ENCODE results near the gene CBX4. TPM values are rescaled to one million over a fixed set of nuclear protein-coding genes. Genes with fewer than 3 reads are reported as not detected.

The CBX4 gene
- polyA plus RNA-seq, 1 of the 3 experiments (the other 2 are of a cell fraction), result 21.9 TPM

DNA sequence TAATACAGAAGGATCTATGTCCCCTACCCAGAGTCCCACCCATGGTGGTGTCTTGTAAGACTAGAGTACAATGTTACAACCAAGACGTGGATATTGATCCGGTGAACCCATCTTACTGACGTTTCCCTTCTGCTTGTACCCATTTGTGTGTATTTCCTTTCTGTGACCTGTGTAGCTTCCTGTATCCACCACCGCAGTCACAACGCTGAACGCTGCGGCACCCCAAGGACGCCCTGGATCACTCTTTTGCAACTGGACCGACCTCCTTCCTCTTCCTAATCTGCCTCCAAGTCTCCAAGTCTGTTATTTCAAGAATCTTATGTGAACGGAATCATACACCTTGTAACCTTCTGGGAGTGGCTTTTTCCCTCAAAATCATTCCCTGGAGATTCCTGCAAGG lies 33.5 kb upstream of the CBX4 start:
- CTCF ChIA-PET, result interaction anchor here (0.7 to 5.1 kb wide), 10 partner anchors 14 to 133 kb away, joined by 3 to 79 read pairs (median 6); no protein-coding TSS in a partner anchor
- TF ChIP-seq RAD21 (IDR thresholded peaks at IDR 0.05; ENCODE audit: low read length), result no peak
- no peak for TF ChIP-seq RXRA (IDR thresholded peaks at IDR 0.05; ENCODE audit: borderline replicate concordance, low read depth)
- no peak for TF ChIP-seq TEAD4 (IDR thresholded peaks at IDR 0.05; ENCODE audit: borderline replicate concordance, insufficient read depth)
- TF ChIP-seq NRF1 (IDR thresholded peaks at IDR 0.05; ENCODE audit: low read depth, low read length), result no peak
- no peak for TF ChIP-seq USF1 (IDR thresholded peaks at IDR 0.05; ENCODE audit: borderline replicate concordance, low read depth)
- no peak for TF ChIP-seq MEF2A (IDR thresholded peaks at IDR 0.05; ENCODE audit: borderline replicate concordance, low read depth)
- TF ChIP-seq MXI1 (IDR thresholded peaks at IDR 0.05; ENCODE audit: low read depth, low read length), result no peak
- TF ChIP-seq RFX5 (IDR thresholded peaks at IDR 0.05; ENCODE audit: low read length), result no peak
- no peak for TF ChIP-seq POLR2AphosphoS5 (IDR thresholded peaks at IDR 0.05; ENCODE audit: low read depth, low read length)
- TF ChIP-seq REST (IDR thresholded peaks at IDR 0.05; ENCODE audit: low read depth, low read length), result no peak
- no peak for TF ChIP-seq JUND (IDR thresholded peaks at IDR 0.05)
- TF ChIP-seq TAF1 (IDR thresholded peaks at IDR 0.05; ENCODE audit: borderline replicate concordance, low read depth, low read length), result no peak
- no peak for TF ChIP-seq ELF1 (IDR thresholded peaks at IDR 0.05)
- TF ChIP-seq, protein P1, sequence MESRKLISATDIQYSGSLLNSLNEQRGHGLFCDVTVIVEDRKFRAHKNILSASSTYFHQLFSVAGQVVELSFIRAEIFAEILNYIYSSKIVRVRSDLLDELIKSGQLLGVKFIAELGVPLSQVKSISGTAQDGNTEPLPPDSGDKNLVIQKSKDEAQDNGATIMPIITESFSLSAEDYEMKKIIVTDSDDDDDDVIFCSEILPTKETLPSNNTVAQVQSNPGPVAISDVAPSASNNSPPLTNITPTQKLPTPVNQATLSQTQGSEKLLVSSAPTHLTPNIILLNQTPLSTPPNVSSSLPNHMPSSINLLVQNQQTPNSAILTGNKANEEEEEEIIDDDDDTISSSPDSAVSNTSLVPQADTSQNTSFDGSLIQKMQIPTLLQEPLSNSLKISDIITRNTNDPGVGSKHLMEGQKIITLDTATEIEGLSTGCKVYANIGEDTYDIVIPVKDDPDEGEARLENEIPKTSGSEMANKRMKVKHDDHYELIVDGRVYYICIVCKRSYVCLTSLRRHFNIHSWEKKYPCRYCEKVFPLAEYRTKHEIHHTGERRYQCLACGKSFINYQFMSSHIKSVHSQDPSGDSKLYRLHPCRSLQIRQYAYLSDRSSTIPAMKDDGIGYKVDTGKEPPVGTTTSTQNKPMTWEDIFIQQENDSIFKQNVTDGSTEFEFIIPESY (IDR thresholded peaks at IDR 0.05; ENCODE audit: borderline replicate concordance, low read depth), result no peak
- no peak for TF ChIP-seq PBX3 (IDR thresholded peaks at IDR 0.05)
- no peak for TF ChIP-seq NFIC (IDR thresholded peaks at IDR 0.05; ENCODE audit: borderline replicate concordance)
- TF ChIP-seq USF2 (IDR thresholded peaks at IDR 0.05; ENCODE audit: borderline replicate concordance, low read depth, low read length), result no peak
- TF ChIP-seq YY1 (IDR thresholded peaks at IDR 0.05; ENCODE audit: low read depth), result no peak
- TF ChIP-seq FOSL2 (IDR thresholded peaks at IDR 0.05; ENCODE audit: borderline replicate concordance, low read depth), result no peak
- Histone ChIP-seq H4K20me1 (ENCODE audit: insufficient read depth) (no peaks in the 10 kb centered on the region), H3K27ac (ENCODE audit: low read depth in 2 of 2, low read length in 1 of 2) (no peak overlapping the region), H3F3A (replicated peaks; ENCODE audit: insufficient read depth) (peaks cover 2% of the 10 kb centered on the region), H3K4me1 (ENCODE audit: control insufficient read depth in 1 of 2, insufficient read depth in 2 of 2, low read depth in 1 of 2, low read length in 1 of 2) (no peaks in the 10 kb centered on the region), H3K4me2 (no peak overlapping the region), H3K9ac (no peak overlapping the region), H2AFZ (ENCODE audit: low read depth) (no peak overlapping the region), H3K9me3 (no peaks in the 10 kb centered on the region), H3K9me2 (no peaks in the 10 kb centered on the region), H3K79me2 (ENCODE audit: insufficient read depth) (no peaks in the 10 kb centered on the region), H3K27me3 (ENCODE audit: insufficient read depth) (no peaks in the 10 kb centered on the region), H3K4me3 (ENCODE audit: low read depth in 2 of 2, low read length in 1 of 2) (no peak overlapping the region), H3K36me3 (replicated peaks in 1 of 2; ENCODE audit: control insufficient read depth in 1 of 2, insufficient read depth in 2 of 2, low read length in 1 of 2) (no peaks in the 10 kb centered on the region)
- DNase-seq, result no peak
- WGBS (ENCODE audit: low lambda C conversion rate), result 77% methylated on average over 10 of the region's 10 CpGs
- POLR2A ChIA-PET, result no interaction called here

Measured in SK-N-SH (cell line).